DND-41 (cell line): ENCODE measurements around the gene FBXO33.

Experiments used
- CTCF ChIP-seq: IDR thresholded peaks from 2 replicates; pipeline ENCODE4 v1.5.1; 2012; ENCODE audit warnings: borderline replicate concordance, low read length, moderate library complexity, mild to moderate bottlenecking; ENCODE audit not compliant: poor library complexity, severe bottlenecking; ENCODE audit errors: extremely low read depth
- EZH2 ChIP-seq: IDR thresholded peaks from 3 replicates; pipeline ENCODE4 v1.6.1; 2012; ENCODE audit warnings: borderline replicate concordance, low read depth, mild to moderate bottlenecking, moderate library complexity, low read length, inconsistent platforms; ENCODE audit not compliant: severe bottlenecking

- no peak for TF ChIP-seq CTCF
- TF ChIP-seq EZH2: no peak
Measured at GRCh38 chr14:39433452-39433813, 1.2 kb upstream of the FBXO33 start.
